ENCODE measurements around the gene INIP. TPM values are rescaled to one million over a fixed set of nuclear protein-coding genes. Genes with fewer than 3 reads are reported as not detected.

The INIP gene
- total RNA-seq, 1 donor = 15.6 TPM

DNA sequence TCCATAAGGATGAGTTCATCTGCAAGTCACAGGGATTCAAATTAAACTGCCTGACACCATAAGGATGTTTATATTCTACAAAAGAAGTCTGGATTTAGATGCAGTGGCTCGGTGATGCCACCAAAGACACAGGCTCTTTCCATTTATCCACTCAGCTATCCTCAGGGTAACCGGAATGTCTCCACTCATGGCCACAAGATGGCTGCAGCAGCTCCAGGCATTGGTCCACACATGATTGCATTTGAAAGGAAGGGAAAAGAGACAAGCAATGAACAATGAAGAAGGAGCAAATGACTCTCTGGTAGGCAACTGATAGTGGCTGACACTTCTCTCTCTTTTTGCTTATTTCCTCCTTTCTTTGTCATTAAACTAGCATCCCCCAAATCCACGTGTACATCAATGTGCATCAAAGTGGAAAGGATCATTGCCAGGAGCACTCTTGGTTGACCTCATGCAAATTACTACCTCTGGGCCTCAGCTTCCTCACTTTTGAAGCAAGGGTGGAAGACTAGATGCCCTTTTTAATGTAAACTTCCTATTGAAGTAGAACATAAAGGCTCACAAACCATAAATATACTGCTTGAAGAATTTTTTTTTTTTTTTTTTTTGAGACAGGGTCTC, 25.4 kb upstream of the INIP start:
- Histone ChIP-seq H3K79me2 (ENCODE audit: insufficient read depth, low read length) (no peaks in the 10 kb centered on the region), H3K4me2 (ENCODE audit: insufficient read depth, low read length) (no peak overlapping the region), H3K27ac (ENCODE audit: low read depth, low read length) (no peak overlapping the region), H3K4me1 (ENCODE audit: insufficient read depth, low read length) (no peaks in the 10 kb centered on the region), H4K20me1 (ENCODE audit: insufficient read depth, low read length) (no peaks in the 10 kb centered on the region), H3K9me3 (ENCODE audit: low read depth, low read length) (no peaks in the 10 kb centered on the region), H3K36me3 (ENCODE audit: insufficient read depth, low read length) (no peaks in the 10 kb centered on the region), H2AFZ (ENCODE audit: low read length) (no peak overlapping the region), H3K4me3 (ENCODE audit: insufficient read depth, low read length) (no peak overlapping the region), H3K27me3 (ENCODE audit: insufficient read depth, low read length) (no peaks in the 10 kb centered on the region)
- TF ChIP-seq CTCF (IDR thresholded peaks at IDR 0.05; ENCODE audit: extremely low read depth, low read depth, low read length) = peak; percentile 32
- no peak for DNase-seq (ENCODE audit: insufficient read length, low spot score, missing footprints)

DNA sequence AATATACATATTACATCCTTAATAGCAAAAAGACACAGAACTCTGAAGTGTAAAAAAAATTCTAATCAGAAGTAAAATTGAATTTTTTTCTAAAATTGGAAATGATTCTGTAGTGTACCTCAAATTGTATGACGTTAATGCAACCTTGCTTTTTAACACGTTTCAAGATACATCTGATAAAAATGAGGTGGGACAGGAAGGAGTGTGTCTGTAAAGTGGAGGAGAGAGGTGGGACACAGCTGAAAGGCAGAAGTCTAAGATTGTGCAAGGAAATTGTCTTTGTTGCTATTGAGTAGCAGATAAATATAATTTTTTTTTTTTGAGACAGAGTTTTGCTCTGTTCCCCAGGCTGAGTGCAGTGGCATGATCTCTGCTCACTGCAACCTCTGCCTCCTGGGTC, 17.0 kb upstream of the INIP start:
- Histone ChIP-seq H3K4me3 (ENCODE audit: insufficient read depth, low read length) (no peak overlapping the region), H3K79me2 (ENCODE audit: insufficient read depth, low read length) (no peaks in the 10 kb centered on the region), H3K36me3 (ENCODE audit: insufficient read depth, low read length) (no peaks in the 10 kb centered on the region), H2AFZ (ENCODE audit: low read length) (no peak overlapping the region), H3K4me2 (ENCODE audit: insufficient read depth, low read length) (no peak overlapping the region), H3K9me3 (ENCODE audit: low read depth, low read length) (no peaks in the 10 kb centered on the region), H3K27me3 (ENCODE audit: insufficient read depth, low read length) (no peaks in the 10 kb centered on the region), H3K27ac (ENCODE audit: low read depth, low read length) (no peak overlapping the region), H3K4me1 (ENCODE audit: insufficient read depth, low read length) (peaks cover 14% of the 10 kb centered on the region), H4K20me1 (ENCODE audit: insufficient read depth, low read length) (no peaks in the 10 kb centered on the region)
- no peak for DNase-seq (ENCODE audit: insufficient read length, low spot score, missing footprints)
- TF ChIP-seq CTCF (IDR thresholded peaks at IDR 0.05; ENCODE audit: extremely low read depth, low read depth, low read length) = no peak

DNA sequence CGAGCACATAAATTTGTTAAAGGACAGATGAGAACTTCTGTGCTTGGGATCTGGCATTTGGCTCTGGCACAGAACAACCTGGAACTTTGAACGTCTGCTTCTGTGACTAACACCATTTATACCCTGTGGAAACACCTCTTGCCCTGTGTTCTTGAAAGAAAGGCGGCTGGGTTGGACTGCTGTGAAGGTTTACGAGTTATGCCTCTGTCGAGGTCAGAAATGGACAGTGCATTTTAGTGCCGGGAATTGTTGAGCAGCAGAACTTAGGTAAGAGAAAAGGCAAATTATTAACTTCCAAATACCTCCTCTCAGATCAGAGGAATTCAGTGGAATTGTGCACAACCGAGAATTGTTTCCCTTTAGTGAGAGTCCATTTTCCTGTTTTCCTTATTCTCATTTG, 14.1 kb upstream of the INIP start:
- DNase-seq (ENCODE audit: insufficient read length, low spot score, missing footprints) = no peak
- Histone ChIP-seq H3K27ac (ENCODE audit: low read depth, low read length) (no peak overlapping the region), H3K4me2 (ENCODE audit: insufficient read depth, low read length) (no peak overlapping the region), H4K20me1 (ENCODE audit: insufficient read depth, low read length) (no peaks in the 10 kb centered on the region), H3K36me3 (ENCODE audit: insufficient read depth, low read length) (no peaks in the 10 kb centered on the region), H3K27me3 (ENCODE audit: insufficient read depth, low read length) (no peaks in the 10 kb centered on the region), H3K4me3 (ENCODE audit: insufficient read depth, low read length) (no peak overlapping the region), H2AFZ (ENCODE audit: low read length) (no peak overlapping the region), H3K9me3 (ENCODE audit: low read depth, low read length) (no peaks in the 10 kb centered on the region), H3K4me1 (ENCODE audit: insufficient read depth, low read length) (peaks cover 4% of the 10 kb centered on the region), H3K79me2 (ENCODE audit: insufficient read depth, low read length) (no peaks in the 10 kb centered on the region)
- no peak for TF ChIP-seq CTCF (IDR thresholded peaks at IDR 0.05; ENCODE audit: extremely low read depth, low read depth, low read length)

DNA sequence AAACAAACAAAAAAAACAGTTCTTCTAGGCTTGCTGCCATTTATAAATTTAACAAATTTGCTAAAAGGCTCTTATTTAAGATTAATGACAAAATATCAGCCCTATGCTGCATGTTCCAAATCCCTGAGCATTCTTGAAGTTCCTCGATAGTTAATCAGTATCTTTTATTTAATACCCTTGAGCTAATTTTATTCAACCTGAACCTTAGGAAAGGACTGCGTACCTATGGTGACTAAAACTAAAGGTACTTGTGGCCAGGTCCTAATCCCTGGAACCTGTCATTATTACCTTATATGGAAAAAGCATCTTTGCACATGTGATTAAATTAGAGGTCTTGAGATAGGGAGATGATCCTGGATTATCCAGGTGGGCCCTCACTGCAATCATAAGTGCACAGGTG, 10.5 kb upstream of the INIP start:
- no peak for DNase-seq (ENCODE audit: insufficient read length, low spot score, missing footprints)
- H3K4me1 ChIP-seq (ENCODE audit: insufficient read depth, low read length) = no peaks in the 10 kb centered on the region
- H3K4me2 ChIP-seq (ENCODE audit: insufficient read depth, low read length) = no peak overlapping the region
- H3K79me2 ChIP-seq (ENCODE audit: insufficient read depth, low read length) = no peaks in the 10 kb centered on the region
- H4K20me1 ChIP-seq (ENCODE audit: insufficient read depth, low read length) = no peaks in the 10 kb centered on the region
- no peak overlapping the region for H3K4me3 ChIP-seq (ENCODE audit: insufficient read depth, low read length)
- H2AFZ ChIP-seq (ENCODE audit: low read length) = no peak overlapping the region
- H3K36me3 ChIP-seq (ENCODE audit: insufficient read depth, low read length) = no peaks in the 10 kb centered on the region
- H3K9me3 ChIP-seq (ENCODE audit: low read depth, low read length) = no peaks in the 10 kb centered on the region
- TF ChIP-seq CTCF (IDR thresholded peaks at IDR 0.05; ENCODE audit: extremely low read depth, low read depth, low read length) = no peak
- no peaks in the 10 kb centered on the region for H3K27me3 ChIP-seq (ENCODE audit: insufficient read depth, low read length)
- no peak overlapping the region for H3K27ac ChIP-seq (ENCODE audit: low read depth, low read length)
